NCI-H748 (cell line): Measurements from ENCODE around the gene CLEC16A.

Experiments
- DNase-seq: peaks from one replicate; lab custom pipeline; 2025; ENCODE audit not compliant: unreplicated experiment; lab: John Stamatoyannopoulos, UW

The CLEC16A gene

DNA sequence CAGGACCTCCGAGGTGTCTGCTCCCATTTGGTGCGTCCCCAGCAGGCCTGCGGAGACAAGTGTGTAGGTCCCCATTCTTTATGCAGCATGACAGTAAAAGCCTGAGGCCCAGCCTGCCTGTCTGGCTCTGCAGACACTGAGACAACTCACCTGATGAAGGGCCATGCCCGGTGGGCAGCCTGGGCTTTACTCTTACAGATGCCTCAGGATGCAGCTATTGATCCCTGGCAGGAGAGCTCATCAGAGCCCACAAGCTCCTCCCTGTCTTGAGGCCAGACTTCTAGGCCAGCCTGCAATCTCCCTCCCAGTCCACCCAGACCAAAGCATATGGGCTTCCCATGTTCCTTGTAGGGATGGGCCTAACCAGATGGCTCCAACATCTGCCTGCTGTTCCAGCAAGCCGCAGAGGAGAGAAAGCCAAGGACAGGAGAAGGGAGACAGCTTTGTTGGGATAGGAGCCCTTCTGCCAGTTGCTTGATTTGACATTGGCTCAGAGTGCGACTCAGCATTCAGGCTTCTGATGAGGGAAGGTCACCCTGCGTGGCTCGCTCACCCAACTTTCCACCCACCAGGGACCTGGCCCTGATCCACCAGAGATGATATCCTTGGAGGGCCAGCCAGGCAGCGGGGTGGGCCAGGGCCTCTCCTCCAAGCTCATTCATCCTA is 224.2 kb downstream of the CLEC16A start:
- DNase-seq, result no peak

DNA sequence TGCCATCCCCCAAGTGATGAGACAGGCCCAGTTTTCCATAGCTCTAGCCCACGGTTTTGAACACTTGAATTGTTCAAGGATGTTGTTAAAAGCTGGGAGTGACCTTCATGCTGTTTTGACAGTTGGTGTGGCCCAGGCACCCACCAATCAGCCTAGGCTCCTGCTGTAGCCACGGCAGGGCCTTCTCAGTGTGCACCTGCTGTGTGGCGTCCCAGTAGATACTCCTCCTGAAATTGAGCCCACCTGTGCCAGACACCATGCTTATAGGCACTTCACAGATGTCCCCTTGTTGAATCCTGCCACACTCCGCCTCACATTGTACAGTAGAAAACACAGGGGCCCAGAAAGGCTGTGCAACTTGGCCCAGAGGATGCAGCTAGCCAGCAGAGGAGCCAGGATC is 225.3 kb downstream of the CLEC16A start:
- DNase-seq, result no peak

DNA sequence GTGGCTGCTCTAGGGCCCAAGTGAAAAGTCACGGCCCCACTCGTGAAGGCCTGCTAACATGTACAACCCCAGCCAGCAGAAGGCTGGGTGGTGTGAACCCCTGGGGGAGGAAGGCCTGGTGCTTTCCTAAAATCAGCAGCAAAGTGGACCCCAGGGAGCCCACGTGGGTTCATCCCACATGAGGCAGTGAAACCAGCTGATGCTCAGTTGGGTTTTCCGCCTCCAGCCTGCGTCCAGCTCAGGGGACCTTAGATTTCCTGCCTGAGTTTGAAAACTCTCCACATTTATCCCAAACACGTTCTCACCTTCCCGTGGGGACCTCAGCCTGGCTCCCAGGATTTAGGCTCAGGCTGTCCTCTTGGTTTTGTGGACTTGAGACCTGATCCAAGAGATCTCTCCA is 225.8 kb downstream of the CLEC16A start:
- no peak for DNase-seq

DNA sequence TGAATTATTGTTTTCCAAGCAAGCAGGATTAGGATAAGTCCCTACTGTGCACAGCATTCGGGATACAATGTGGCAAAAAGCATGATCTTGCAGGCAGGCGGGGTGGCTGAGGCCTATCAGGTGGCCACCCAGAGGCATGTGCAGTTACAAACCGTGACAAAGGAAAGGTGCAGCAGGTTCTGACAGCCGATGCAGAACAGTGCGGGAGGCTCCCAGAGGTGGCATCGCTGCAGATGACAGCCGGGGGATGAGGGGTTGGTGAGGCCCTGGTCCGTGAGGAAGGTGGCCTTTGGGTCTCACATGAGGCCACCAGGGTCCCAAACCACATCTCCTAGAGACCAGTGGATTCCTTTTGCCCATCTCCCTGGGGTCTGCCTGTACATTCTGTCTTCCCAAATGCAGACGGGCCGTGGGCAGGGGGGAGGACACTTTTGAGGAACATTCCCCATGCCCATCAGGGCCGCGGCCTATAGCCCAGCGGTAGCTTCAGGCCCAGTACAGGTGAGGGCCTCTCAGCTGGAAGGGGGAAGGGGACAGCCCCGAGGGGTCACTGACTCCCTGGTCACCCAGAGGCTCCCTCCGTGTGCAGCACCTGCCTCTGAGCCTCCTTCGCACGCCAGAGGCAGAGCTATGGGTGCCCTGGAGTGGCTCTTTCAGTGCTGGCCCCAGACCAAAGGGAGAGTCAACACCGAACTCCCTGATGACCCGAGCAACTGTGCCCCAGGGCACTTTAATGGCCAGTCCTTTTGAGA is 226.5 kb downstream of the CLEC16A start:
- no peak for DNase-seq

DNA sequence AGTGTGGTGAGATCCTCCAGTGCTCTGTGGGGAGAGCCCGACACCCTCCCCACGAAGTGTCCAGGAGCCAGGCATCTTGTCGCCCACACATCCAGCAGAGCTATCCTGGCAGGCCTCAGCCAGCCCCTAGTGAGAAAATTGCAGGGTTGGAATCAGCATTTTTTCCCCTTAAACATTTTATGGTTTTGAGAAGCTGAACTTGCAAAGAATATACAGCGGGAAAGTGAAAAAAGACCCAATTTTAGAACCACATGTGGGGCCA is 227.0 kb downstream of the CLEC16A start:
- no peak for DNase-seq

DNA sequence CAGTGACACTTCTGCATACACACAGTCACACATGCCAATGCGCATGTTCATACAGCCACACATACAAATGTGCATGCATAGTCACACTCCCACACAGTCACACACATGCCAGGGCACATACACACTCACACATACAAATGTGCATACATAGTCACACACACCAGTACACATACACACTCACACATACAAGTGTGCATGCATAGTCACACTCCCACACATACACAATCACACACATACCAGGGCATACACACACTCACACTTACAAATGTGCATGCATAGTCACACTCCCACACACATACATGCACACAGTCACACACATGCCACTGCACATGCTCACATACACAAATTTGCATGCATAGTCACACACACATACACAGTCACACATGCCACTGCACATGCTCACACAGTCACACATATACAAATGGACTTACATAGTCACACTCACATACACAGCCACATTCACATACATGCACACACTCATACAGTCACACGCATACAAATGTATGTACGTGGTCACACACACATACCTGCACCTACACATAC is 227.5 kb downstream of the CLEC16A start:
- no peak for DNase-seq

DNA sequence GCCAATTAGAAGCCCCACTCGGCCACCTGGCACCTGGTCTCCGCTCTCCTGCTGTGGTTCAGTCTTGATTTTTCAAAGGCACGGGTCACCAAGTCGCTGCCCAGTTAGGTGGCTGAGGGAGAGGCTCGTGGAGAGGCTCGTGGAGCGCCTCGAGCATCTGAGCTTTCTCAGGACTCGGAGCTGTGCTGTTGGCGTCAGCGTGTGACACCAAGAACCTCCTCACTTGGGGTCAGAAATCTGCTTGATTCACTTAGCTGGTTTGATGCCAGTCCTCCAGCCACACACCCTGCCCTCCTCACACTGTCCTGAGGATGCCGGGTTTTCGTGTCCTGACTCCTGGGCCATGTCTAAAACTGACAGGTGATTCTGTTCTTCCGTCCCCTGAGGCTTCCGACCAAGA is 229.1 kb downstream of the CLEC16A start:
- DNase-seq, result no peak

DNA sequence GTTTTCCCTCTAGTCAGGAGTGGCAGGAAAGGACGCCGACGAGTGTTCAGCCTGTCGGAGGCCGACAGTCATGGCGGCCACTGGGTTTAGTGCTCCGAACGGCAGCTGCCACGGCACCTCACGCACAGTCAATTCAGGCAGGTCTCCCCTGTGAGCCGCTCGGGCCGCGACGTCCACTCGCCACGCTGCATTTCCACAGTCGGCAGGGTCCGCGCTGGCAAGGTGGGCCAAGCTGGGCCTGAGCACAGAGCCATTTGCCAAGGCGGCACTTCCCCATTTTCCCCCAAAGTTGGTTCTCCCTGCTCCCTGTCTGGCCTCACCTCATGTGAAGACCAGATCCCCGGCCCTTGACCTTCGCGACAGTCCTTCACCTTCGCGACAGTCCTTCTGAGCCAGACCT is 229.8 kb downstream of the CLEC16A start:
- no peak for DNase-seq

DNA sequence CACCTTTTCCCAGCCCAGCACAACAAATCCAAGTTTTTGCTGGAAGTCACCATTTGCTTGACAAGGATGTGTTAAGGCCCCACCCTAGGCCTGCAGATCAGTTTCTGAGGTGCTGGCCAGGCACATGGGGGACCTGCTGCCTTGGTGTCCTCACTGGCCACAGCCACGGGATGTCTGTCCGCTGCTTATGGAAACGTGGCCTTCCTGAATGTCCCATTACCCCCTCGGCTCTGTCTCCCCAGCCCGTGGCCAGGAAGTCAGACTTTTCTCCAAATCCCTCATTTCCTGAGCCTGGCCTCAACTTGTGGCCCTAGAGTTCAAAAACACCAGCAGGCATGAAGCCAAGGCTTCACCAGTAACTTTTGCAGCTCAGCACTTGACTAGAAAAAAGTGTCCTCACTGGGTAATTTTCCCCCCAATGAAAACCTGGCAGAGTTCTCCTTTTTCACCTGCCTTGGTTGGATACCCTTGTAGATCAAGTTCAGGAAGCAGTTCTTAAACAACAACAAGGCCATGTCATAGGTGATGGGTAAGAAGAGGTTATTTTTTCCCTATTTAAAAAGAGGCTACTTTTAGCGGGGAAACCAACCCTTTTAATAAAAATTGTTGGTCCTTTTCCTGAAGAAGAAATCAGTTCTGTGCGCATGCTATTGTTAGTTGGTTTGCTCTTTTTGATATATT is 230.9 kb downstream of the CLEC16A start:
- DNase-seq, result no peak

DNA sequence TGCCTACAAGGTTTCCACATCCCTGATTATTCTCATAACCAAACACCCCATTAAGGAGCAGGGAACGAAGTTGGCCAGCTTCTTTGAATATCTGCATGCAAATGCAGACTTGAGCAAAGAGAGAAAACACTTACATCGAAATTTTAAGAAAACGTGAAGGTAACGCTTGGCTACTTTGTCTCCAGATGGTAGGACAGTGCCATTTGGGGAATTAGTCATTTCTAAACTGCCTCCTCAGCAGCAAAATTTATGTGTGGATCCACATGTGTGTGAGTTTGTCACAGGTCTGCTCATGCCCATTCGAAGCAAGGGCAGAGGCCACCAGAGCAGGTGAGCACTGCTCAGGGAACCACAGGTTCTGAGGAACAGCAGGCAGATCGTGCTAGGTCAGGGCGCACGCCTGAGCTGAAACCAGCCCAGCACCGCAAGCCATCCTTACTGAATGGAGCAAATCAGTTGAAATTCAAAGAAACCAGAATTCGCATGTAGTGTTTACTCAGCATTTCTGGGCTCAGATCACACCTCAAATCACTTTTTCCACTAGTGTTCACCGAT is 231.5 kb downstream of the CLEC16A start:
- no peak for DNase-seq

DNA sequence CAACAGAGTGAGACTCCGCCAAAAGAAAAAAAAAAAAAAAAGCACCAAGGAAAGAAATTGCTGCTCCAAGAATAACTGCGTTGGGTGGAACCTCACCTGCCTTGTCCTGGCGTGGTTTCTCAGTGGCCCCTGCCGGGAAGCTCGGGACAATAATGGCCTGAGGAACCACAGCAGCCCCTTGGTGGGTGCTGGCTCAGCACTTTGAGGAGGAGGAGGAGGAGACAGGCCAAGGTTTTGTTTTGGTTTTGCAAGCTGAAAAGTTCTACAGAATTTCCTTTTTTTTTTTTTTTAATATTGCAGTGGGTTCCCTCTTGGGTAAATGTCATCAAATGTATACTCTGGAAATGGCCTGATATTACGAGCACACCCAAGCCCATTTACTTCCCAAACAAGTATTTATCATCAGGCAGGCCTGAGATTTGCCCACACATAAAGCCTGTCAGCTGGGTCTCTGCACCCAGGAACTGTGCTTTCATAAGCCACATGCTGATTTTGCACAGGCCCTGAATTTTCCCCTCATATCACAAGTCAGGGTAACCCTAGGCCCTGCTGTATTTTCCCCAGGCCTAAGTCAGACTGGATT is 233.3 kb downstream of the CLEC16A start:
- DNase-seq, result no peak

DNA sequence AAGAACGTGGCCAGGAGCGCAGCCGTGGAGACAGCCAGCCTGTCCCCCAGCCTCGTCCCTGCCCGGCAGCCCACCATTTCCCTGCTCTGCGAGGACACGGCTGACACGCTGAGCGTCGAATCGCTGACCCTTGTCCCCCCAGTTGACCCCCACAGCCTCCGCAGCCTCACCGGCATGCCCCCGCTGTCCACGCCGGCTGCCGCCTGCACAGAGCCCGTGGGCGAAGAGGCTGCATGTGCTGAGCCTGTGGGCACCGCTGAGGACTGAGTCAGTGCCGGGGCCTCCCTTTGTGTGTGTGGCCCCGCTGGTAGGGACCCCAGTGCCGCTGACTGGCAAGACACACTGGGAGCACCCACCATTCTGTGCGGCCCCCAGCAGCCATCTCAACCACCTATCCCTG is 234.1 kb downstream of the CLEC16A start:
- DNase-seq, result no peak

DNA sequence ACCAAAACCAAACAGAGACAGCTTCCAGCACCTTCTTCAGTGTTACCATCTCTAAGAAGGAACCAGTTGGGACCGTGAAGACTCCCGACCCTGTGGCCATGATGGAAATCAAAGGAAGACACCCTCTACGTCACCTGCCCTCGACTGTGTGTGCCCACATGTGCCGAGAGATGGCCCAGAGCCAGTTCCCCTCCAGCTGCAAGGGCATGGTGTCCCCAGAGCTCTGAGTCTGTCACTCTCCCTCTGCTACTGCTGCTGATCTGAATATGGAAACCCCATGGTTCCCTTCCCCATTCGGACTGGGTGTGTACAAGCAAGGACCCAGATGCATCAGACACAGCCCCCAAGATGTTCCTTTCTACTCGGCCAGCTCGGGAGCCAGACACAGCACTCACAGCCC is 235.2 kb downstream of the CLEC16A start:
- no peak for DNase-seq

DNA sequence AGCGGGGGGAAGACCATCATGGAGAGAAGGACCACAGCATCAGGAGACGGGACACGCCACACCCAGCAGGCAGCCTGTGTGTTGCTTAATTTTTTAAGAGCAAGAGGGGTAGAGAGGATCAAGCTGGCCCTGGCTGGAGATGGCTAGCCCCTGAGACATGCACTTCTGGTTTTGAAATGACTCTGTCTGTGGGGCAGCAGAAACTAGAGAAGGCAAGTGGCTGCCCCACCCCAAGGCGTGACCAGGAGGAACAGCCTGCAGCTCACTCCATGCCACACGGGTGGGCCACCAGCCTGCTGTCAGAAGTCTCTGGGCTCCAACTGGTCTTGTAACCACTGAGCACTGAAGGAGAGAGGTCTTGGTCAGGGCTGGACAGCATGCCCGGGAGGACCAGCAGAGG is 236.1 kb downstream of the CLEC16A start:
- DNase-seq, result no peak

DNA sequence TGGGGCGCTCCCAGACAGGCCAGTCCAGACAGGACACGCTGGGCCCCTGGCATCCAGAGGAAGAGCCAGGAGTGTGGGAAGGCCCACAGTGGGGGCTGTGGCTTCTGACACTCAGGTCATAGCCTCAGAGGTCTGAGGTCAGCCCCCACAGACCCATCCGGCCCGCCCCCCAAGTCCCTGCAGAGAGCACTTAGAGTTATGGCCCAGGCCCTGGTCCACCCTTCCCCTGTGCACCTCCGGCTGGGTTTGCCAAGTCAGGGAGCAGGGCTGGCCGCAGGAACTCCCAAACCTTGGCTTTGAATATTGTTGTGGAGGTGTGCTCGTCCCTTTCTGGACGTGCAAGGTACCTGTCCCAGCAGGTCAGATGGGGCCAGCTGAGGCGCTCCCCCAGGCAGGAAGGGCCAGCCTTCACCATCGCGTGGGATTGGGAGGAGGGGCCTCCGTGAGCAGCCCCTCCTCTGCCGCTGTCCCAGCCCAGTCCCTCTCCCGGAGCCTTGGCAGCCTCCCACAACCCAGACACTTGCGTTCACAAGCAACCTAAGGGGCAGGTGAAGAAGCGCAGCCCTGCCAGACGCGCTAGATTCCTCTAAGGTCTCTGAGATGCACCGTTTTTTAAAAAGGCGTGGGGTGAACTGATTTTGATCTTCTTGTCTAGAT is 237.0 kb downstream of the CLEC16A start:
- DNase-seq, result no peak

DNA sequence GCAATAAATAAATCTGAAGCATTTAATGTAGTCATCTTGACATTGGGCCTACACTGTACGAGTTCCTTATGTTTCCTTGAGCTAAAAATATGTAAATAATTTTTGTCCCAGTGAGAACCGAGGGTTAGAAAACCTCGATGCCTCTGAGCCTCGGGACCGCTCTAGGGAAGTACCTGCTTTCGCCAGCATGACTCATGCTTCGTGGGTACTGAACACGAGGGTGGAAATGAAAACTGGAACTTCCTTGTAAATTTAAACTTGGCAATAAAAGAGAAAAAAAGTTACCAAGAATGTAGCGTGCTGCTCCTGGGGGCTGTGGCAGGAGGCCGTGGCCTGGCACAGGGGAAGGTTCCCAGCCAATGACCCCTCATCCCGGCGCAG is 237.5 kb downstream of the CLEC16A start:
- DNase-seq, result no peak

DNA sequence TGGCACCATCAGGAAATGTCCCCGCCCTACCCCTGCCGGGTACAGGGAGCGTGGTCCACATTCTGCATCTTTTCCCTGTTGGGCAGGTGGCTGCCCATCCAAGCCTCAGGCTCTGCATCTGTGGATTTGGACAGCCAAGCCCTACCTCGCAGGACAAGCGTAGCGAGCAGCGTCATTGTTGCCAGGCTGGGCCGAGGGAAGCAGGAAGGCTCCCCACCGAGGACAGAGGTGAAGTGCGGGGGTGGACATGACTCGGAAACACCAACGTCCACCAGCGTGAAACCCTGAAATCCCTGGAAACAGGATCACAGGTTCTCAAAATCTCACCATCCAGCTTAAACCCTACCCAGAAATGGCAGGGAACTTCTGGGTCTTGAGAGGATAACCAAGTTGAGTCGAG is 238.0 kb downstream of the CLEC16A start:
- DNase-seq, result no peak

DNA sequence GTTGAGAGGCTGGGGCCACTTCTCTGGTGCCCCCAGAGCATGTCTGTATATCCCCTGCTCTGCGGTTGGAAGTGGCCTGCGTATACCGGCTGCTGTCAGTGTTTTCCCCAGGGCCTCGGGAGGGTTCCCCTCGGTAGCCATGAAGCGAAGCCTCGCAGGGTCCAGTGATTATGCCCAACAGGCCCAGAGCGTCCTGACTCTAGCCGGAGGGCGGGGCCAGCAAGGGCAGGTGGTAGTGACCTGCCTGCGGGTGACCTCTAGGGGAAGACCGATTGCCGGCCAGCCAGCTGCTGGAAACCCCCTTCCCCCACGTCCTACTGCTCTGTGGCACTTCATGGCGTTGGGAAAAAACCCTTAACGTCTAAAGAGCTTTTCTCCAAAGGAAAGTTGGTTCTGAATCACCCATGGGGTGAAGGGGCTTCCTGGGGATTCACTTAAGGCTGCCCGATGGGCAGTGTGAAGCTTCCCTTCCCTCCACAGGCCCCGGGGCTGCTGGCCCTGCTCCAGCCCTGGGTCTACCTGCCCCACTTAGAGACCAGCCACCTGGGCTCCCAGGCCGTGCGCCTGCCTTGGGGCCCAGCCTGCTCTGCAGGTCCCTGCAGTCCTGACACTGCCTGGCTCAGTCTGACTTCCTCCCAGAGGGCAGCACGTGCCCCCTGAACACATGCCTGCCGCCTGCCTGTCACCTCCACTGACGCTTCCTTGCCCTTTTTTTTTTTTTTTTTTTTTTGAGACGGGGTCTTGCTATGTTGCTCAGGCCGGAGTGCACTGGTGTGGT is 238.9 kb downstream of the CLEC16A start:
- DNase-seq, result no peak

DNA sequence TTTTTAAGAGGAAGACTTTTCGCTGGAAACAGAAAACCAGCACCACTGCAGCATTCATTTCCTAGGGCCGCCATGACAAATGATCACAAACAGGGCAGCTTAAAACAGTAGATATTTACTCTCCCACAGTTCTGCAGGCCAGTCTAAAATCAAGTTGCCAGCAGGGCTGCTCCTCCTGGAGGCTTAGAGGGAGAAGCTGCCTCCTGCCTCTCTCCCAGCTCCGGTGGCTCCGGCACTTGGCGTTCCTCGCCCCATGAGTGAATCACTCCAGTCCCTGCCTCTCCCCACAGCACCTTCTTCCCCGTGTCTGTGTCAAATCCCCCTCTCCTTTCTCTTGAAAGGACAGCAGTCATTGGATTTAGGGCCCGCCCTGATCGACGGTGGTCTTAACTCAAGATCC is 239.6 kb downstream of the CLEC16A start:
- DNase-seq, result no peak

DNA sequence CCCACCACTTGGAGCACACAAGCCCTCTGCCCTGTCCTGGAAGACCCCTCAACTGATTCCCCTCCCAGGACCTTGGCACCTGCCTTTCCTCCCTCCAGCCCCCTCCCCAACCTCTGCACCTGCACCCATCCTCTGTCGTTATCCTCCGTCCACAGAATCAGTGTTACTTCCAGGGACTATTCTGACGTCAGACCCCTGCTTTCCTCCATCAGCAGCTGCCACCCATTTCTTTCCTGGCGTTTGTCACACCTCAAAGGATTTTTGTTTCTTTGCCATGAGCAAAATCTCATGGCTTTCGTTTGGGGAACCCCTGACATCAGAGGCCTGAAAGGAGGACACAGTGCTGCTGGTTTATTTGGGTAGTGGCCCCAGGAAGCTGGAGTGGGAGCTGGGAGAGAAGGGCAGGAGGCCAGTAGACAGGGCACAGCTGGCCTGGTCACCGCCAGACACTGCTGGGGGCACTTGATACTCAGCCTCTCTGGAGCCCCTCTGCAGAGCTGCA is 243.2 kb downstream of the CLEC16A start:
- no peak for DNase-seq
